NCI-H69 (cell line): ENCODE results near the gene CABP2.
"Not testable (repeated sequence)": the region's sequence is repeated elsewhere in the genome, so short reads cannot be mapped to it uniquely, and the experiment has no call there.

Experiments
- DNase-seq: peaks from one replicate; lab custom pipeline; 2025; lab: John Stamatoyannopoulos, UW

CABP2 gene

DNA sequence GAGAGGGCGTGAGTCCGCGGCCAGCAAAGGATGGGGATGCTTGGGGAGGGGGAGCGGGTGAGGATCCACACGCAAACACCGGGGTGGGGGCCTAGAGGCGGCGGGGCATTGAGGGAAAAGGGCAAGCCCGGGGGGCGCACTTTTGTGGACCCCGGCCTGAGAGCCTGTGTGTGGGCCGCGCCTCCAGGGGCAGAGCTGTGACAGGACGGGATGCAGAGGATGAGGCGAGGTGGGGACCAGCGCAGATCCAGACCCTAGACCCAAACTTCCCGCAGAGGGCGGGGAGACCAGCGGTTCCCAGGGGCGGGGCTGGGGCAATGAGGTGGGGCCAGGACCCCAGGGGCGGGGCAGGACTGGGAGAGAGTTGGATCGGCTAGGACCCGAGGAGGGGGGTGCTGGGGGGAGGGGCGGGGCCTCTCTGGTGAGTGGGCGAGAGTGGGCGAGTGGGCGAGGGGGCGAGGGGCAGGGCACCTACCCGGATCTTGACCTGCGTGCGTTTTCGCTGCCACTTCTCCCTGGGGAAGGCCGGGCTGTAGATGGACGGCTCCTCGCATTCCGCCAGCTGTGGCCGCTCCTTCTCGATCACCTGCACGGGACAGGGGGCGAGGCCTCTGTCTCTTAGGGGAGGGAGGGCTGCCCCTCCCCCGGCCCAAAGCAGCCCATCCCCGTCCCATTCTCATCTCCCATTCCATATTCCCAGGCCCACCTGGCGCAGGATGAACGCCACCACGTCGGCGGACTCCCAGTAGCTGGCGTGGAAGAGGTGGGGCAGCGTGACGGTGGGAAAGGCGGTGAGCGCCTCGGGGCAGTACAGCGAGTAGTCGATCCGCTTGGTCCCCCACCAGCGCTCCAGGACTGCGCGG, 28.6 kb downstream of the CABP2 start:
- no peak for DNase-seq

DNA sequence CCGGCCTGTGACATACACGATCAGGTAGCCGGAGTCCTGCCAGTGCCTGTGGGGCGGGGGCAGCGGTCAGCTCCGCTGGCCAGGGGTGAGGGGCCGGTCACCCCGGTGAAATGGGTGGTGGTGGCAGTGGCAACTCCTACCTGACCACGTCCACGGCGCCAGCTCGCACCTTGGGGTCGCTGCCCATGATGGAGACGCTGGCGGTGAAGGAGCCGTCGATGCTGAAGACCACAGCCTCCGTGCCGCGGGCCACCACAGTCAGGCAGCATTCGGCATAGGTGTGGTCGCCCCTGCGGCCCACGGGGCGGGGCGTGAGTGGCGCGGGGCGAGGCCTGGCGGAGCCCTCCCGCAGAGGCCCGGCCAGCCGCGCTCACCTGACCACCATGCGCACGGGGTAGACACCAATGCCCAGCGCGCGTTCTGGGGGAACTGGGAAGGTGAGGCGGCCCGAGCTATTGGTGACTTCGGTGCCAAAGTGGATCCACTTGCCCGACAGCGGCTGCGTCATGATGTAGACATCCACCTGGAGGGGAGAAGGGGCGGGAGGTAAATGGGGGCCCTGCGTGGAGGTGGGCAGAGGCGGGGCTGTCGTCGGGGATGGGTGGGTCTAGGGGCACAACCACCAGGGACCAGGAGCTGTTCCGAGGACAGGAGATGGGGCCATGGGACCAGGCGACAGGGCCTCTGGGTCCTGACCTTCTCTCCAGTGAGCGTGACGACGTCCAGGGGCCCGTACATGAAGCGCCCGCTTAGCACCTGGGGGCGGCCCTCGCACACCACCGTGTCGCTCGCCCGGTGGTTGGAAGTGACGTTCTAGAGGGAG, 29.5 kb downstream of the CABP2 start:
- no peak for DNase-seq

DNA sequence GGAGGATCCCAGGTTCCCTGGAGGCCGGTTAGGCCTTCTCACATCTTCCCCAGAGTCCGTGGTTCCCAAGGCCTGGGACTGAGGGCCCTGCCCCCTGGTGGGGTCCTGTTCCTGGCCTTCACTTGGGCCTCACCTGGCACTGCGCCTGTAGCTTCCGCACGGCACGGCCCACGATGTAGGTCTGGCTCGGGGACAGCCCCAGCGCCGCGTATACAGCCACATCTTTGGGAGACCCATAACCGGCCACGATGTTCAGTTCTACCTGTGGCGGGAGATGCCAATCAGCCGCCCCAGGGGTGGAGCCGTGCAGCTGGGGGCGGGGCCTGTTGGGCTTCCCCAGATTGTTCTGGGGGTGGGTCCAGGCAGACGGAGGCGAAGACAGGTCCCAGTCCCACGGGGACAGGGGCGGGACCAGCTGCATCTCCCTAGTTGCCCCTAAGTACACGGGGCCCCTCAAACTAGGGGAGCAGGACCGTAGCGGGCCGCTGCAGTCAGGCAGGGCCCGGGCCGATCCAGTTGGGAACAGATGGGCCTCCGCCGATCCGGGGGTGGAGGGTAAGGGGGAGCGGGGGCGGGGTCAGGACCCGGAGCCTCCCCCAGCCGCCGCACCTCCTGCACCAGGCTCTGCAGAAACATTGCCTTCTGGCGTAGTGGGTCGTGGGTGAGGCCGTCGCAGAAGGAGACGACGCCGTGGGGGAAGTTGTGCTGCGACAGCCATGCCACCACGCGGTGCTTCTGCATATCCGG, 30.3 kb downstream of the CABP2 start:
- DNase-seq: no peak

DNA sequence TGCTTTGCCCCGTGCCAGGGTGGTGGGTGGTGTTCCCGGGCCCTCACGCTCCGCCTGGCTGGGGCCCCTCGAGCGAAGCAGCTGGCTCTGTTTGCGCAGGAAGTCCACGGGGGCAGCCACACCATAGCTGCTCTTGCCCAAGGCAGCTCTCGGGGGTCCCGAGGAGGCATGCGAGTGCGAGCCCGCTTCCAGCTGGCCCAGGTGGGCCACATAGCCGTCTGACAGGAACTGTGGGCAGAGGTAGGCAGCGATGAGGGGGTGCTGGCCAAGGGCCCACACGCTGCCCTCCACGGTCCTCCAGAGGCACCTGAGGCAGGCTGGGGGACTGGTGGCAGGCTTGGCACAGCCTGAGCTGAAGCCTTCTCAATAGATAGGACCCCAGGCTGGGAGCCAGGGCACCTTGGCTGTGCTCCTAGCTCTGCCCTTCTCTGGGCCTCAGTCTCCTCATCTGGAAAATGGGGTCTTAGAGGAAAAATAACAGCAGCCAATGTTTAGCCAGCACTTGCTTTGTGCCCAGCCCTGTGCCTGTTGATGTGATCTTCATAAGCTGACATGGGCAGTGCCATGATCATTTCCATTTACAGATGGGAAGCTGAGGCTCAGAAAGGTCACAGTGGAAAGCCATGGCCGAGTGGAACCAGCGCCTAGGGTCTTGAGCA, 31.0 kb downstream of the CABP2 start:
- DNase-seq: no peak

DNA sequence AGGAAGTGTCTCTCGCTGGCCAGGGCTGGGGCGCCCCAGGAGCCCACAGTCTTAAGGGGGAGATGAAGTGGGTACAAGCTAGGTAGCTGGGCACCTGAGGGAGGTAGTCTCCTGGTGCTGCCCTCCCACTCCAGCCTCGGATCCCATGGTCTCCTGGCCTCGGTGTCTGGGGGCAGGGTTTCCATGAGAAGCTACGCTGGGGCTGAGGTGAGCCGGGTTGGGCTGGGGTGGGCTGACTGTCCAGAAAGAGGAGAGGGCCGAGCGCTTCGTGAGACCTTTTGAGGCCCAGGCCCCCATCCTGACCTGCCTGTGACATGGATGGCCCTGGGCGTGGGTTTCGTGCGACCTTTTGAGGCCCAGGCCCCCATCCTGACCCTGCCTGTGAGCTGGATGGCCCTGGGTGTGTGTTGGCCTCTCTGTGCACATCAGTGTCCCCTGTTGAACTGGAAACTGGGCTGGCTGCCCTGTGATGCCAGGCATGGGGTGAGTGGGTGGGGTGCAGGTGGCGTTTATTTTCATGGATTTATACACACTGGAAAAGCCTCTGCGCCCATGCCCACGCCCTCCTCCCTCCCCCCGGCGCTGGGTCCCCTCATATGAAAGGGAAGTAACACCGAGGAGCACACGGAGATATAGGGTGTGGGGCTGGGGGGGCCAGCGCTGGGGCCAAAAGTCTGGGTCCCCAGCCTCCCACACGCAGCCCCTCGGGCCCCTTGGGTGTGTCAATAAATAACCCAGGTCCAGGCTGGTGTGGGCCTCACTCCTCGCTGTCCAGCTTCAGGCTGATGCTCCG, 31.8 kb downstream of the CABP2 start:
- DNase-seq: no peak

DNA sequence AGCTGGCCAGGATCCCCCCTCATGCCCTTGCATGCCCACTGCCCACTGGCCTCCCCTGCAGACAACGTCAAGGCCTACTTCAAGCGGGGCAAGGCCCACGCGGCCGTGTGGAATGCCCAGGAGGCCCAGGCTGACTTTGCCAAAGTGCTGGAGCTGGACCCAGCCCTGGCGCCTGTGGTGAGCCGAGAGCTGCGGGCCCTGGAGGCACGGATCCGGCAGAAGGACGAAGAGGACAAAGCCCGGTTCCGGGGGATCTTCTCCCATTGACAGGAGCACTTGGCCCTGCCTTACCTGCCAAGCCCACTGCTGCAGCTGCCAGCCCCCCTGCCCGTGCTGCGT, 32.5 kb downstream of the CABP2 start:
- no peak for DNase-seq

DNA sequence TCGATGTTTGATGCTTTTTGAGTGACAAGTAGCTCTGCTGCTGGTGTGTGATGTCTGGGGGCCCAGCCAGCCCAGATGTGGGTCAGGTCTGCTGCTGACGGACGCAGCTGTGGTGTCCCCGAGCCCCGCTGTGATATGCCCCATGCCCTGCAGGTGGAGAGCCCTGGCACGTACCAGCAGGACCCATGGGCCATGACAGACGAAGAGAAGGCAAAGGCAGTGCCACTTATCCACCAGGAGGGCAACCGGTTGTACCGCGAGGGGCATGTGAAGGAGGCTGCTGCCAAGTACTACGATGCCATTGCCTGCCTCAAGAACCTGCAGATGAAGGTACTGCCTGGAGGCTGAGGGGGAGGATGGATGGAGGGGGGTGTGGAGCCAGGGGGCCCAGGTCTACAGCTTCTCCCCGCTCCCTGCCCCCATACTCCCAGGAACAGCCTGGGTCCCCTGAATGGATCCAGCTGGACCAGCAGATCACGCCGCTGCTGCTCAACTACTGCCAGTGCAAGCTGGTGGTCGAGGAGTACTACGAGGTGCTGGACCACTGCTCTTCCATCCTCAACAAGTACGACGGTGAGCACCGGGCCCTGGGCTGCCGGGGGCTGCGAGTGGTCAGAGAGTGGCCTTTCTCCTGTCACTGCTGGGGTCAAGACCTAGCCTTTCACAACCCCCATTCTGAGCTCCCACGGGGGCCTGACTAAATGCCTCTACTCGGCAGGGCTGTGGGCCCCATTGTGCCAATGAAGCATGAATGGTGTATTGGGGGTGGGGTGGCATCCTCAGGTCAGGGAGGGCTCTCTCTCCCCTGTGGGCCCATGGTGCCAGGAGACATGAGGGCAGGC, 33.1 kb downstream of the CABP2 start:
- DNase-seq: no peak

DNA sequence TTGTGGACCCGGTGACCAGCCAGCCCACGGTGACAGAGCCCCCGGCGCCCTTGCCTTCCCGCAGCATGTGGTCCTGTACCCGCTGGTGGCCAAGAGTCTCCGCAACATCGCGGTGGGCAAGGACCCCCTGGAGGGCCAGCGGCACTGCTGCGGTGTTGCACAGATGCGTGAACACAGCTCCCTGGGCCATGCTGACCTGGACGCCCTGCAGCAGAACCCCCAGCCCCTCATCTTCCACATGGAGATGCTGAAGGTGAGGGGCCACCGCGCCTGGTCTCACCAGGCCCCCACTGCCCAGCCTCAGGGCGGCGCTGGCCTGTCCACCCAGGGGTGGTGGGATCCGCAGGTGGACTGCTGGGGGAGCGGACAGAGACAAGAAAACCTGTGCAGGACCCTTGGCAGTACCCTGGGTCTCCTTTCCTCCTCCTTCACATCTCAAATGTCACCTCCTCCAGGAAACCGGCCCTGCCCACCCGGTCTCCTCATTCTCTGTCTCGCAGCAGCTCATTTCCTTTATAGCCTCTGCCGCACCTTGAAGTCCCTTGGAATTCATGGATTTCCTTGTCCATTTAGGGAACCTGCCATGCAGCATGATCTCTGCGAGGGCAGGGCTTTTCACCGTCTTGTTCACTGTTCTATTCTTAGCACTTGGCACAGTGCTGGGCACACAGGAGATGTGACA, 33.9 kb downstream of the CABP2 start:
- DNase-seq: no peak

DNA sequence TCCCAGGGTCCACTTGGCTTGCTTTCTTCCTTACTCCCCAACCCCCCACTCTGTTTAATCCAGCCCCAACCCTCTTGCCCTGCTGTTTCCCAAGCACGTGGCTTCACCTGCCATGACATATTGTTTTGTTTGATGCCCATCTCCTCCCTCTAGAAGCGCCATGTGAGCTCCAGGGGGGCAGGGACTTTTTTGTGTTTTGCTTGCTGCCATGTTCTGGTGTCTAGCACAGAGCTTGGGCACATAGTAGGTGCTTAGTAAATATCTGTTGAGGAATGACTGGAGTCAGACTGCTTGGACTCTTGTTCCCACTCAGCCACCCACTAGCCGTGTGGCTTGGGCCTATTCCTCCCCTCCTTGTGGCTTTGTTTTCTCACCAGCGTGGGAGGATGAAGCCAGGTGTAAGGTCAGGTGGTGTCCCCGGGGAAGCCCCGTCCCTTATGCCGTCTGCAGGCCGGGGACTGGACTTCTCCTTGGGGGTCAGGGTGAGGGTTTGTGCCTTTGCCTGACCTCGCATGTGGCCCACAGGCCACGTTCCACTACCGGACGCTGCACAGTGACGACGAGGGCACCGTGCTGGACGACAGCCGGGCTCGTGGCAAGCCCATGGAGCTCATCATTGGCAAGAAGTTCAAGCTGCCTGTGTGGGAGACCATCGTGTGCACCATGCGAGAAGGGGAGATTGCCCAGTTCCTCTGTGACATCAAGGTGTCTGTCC, 36.6 kb downstream of the CABP2 start:
- no peak for DNase-seq

DNA sequence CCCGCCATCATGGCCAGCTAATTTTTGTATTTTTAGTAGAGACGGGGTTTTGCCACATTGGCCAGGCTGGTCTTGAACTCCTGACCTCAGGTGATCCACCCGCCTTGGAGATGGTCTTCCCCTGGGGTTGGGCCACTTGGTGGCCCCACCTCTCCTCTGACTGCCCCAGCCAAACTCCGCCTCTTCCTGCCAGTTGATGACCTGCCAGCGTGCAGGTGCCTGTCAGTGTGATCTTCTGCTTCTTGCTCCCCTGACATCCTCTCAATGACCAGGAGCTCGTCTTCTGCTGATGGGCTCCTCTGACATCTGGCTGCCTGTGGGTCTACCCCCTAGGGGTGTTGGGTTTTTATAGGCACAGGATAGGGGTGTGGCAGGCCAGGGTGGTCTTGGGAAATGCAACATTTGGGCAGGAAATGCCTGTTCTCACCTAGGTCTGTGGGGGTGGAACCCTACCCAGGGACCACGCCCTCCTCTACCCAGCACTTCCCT, 37.3 kb downstream of the CABP2 start:
- DNase-seq: peak; percentile 28

DNA sequence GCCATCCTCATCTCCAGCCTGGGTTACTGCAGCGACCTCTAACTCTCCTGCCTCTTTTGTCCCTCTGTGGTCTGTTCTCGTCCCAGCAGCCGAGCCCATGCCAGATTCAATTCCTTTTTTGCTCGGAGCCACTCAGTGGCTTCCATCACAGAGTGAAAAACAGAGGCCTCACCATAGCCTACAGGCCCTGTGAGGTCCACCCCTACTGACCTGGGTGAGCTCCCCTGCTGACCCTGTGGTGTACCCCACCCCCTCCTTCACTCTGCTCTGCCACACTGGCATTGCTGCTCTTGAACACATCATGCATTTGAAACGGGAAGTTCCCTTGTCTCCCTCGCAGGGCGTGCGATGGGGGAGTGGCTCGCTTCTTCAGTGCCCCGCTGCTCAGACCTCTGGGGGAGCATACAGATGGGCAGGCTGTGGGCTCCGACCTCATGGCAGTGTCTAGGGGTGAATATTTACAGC, 38.4 kb downstream of the CABP2 start:
- no peak for DNase-seq

DNA sequence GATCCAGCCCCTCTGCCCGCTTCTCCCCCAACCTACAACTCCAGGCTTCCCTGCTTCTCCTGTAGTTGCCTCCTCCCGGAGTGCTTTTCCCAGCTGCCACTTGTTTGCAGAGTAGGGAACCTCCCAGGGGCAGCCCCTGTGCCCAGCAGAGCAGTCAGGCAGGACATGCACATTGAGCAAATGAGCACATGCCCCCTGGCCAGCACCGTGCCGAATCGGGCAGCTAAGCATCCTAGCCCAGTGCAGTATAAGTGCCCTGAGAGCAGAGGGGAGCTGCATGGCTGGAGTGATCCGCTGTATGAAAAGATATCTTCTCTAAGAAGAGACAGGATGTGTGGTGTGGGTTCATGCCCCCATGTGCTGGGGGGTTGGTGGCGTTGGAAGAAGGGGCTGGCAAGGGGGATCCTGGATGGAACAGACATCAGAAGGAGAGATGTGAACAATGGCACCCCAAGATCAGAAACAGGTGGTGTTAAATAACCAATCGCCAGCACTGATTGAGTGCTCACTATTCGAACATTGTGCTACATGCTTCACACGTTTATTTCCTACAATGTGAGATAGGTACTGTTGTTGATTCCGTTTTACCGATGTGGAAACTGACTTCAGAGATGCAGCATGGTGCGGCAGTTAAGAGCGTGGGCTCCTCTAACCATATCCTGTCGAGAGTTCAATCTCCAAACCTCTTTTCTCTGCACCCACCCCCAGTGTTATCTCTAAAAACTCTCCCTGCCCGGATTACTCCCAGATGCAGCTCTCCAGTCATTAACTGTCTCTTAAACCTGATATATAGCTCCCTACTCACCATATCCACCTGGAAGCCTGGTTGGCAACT, 39.2 kb downstream of the CABP2 start:
- DNase-seq: peak; percentile 23

DNA sequence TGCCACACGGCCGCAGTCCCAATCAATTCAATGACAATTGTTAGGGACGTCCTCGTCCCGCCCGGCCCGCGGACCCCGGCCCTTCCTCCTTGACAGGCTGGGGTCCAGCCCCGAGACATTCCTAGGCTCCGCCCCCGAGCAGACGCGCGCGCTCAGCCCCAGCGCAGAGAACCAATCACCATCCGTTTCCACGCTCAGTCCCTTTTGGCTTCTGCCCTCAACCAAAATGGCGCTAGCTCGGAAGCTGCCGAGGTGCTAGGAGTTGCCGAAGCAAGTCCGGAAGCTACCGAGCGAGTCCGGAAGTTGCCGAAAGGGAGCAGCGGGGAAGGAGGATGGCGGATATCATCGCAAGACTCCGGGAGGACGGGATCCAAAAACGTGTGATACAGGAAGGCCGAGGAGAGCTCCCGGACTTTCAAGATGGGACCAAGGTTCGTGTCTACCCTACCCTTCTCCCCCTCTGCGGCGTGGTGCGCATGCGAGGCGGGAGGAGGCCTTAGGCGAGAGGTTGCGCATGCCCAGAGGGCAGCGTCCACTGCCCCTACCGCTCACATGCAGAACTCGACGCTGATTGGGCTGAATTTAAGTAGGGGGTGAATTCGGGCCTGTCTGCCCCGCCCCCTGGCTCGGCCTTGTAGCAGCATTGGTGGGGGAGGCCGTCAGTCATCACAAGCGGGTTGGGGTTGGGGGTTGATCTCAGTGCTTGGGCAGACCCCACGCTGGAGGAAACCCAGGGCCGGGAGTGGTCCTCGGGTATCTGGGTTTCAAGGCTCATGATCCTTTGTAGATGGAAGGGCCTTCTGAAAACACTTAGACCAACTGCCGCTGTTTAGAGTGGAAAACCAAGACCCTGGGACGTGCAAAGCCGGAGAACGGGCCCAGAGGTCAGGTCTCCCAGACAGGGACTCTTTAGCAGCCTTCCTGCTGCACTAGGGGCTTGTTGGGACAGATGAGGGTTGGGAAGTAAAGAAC, 40.1 kb downstream of the CABP2 start, which contains the start of gene AIP:
Gene AIP (plus strand): TSS at position 200 of the 972 bp plus-strand sequence. CDS start 133 bp downstream, at position 333.
- peak; percentile 99 for DNase-seq

DNA sequence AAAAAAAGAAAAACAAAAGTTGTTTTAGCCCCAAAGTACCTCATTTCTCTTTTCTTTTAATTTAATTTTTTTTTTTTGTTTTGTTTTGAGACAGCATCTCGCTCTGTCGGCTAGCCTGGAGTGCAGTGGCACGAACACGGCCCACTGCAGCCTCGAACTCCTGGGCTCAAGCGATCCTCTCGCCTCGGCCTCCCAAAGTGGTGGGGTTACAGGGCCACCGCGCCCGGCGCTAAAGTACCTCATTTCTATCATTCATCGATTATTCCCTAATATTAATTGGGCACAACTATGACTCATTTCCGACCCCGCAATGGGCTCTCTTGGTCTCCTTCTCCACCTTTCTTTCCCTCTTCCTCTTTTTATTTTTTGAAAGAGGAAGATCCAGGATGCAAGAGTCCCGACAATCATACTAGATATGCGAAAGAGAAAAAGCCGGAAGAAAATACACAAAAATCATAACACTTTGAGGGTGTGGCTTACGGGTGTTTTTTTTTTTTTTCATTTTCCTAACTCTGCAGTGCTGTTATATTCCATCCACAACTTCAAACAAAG, 40.9 kb downstream of the CABP2 start:
- no peak for DNase-seq

DNA sequence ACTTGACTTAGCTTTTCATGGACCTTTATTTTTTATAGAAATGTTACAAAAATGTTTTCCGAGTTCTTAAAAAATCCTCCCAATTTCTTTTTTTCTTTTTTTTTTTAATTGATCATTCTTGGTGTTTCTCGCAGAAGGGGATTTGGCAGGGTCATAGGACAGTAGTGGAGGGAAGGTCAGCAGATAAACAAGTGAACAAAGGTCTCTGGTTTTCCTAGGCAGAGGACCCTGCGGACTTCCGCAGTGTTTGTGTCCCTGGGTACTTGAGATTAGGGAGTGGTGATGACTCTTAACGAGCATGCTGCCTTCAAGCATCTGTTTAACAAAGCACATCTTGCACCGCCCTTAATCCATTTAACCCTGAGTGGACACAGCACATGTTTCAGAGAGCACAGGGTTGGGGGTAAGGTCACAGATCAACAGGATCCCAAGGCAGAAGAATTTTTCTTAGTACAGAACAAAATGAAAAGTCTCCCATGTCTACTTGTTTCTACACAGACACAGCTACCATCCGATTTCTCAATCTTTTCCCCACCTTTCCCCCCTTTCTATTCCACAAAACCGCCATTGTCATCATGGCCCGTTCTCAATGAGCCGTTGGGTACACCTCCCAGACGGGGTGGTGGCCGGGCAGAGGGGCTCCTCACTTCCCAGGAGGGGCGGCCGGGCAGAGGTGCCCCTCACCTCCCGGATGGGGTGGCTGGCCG, 45.7 kb downstream of the CABP2 start:
- not testable (repeated sequence) for DNase-seq
